AG04449 (cell line): ENCODE data around the gene LHFPL3.

Source experiments
- CTCF ChIA-PET: fragments of 350-600 bp; formaldehyde crosslinking; extraction: SDS; loops from one replicate; lab custom pipeline; 2021; ENCODE audit warnings: antibody characterized with exemption; lab: Yijun Ruan, JAX
- POLR2A ChIA-PET: fragments of 400-600, 350-600 bp; formaldehyde crosslinking; extraction: SDS; loops from one replicate; lab custom pipeline; 2020; ENCODE audit warnings: antibody characterized with exemption, inconsistent platforms; lab: Yijun Ruan, JAX
- DNase-seq: peaks from one replicate; pipeline ENCODE4 v3.0.0-alpha.2; 2010; ENCODE audit warnings: low read depth, low spot score
- H3K4me3 ChIP-seq: 2 replicates; pipeline ENCODE4 v1.5.1; 2011; ENCODE audit warnings: low read depth, mild to moderate bottlenecking, control low read depth, low read length
- TF ChIP-seq, protein P1 (sequence below): IDR thresholded peaks from one replicate; pipeline ENCODE4 v1.5.1; 2011; ENCODE audit warnings: mild to moderate bottlenecking, moderate library complexity, low read length, control low read depth, inconsistent platforms; ENCODE audit not compliant: insufficient read depth; ENCODE audit errors: missing control alignments

LHFPL3 gene

DNA sequence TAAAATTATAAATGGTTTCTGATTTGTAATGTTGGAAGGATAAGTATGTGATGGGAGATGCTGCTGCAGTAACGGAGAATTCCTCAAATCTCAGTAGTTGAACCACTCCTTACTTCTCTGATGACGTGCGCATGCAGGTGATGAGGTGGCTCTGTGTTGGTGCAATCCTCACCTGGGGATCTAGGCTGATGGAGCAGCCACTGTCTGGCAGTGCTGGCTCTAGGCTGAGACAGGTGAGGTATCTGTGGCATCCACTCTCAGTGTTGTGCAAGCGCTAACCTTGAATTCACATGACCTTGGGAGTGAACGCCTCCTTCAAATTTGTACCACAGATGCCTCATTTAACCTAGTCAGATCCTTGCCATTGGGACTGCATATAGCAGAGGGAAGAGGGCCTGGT, 35.0 kb downstream of the LHFPL3 start:
- DNase-seq, result no peak
- ChIA-PET CTCF (no interaction called here), POLR2A (no interaction called here)
- no peak overlapping the region for H3K4me3 ChIP-seq
- TF ChIP-seq, protein P1, sequence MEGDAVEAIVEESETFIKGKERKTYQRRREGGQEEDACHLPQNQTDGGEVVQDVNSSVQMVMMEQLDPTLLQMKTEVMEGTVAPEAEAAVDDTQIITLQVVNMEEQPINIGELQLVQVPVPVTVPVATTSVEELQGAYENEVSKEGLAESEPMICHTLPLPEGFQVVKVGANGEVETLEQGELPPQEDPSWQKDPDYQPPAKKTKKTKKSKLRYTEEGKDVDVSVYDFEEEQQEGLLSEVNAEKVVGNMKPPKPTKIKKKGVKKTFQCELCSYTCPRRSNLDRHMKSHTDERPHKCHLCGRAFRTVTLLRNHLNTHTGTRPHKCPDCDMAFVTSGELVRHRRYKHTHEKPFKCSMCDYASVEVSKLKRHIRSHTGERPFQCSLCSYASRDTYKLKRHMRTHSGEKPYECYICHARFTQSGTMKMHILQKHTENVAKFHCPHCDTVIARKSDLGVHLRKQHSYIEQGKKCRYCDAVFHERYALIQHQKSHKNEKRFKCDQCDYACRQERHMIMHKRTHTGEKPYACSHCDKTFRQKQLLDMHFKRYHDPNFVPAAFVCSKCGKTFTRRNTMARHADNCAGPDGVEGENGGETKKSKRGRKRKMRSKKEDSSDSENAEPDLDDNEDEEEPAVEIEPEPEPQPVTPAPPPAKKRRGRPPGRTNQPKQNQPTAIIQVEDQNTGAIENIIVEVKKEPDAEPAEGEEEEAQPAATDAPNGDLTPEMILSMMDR, result no peak

DNA sequence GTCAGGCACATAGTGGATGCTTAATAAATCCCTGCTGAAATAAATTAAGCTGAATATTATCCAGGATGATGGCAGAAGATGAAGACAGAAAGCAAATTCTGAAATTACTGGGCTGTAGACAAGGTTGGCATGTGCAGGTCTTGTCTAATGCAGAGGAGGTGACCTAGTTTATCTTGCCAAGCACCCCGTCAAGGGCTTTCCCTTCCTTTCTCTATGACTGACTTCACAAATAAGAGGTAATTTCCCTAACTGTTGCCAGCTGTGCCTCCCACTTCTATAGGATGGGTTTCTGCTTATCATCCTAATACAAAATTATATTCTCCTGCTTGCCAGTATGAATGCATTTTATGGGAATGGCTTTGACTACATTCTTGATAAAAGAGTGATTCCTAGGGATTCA, 38.0 kb downstream of the LHFPL3 start:
- DNase-seq, result no peak
- H3K4me3 ChIP-seq, result no peak overlapping the region
- ChIA-PET CTCF (no interaction called here), POLR2A (no interaction called here)
- TF ChIP-seq, protein P1, result no peak

DNA sequence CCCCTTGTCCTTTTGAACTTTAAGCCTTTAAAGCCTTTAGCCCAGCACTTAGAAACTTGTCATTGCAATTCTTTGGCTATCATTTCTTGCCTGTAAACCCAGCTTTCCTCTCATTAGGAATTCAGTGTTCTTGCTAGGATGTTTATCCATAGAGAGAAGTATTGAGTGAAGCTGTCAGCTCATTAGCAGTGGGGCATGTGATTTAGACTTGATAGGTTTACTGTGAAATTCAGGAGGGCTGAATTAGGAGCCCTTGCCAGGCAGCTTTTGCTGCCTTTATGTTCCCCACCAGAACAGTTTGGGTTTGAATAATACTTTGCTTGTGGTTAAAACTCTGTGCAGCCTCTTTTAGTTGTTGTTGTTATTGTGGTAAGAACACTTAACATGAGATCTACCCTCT, 39.5 kb downstream of the LHFPL3 start:
- ChIA-PET POLR2A (no interaction called here), CTCF (no interaction called here)
- TF ChIP-seq, protein P1, result no peak
- H3K4me3 ChIP-seq, result no peak overlapping the region
- DNase-seq, result no peak

DNA sequence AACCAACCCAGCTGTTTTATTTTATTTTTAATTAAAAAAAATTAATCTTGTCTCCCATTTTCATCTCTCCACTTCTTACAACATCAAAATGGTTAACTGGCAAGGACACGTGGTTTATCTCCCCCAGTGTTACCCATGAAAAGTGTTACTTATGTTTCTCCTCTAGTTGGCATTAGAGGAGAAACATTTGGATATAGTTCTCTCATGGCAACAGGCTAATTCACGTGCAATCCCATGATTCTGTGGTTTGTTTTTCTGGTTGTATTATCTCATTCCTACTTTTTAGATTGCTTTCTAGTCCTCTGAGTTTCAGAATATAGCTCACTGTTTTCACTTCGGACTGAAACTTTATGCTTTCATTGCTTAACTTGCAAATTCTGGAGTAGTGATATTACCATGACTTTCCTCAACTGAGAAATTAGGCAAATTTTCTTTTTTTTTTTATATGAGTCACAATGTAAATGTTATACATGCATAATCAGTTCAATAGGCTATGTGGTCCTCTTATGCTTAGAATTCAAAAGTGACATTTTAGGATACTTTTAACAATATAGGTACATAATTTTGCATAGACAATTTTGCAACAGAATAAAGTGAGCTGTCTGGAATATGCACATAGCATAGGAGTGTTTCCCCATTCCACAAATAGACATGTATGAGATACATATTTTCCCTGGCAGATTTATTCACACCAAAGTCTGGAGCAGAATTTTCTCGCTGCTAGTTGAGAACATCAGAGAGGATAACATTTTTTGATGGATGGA, 43.0 kb downstream of the LHFPL3 start:
- ChIA-PET POLR2A (no interaction called here), CTCF (no interaction called here)
- TF ChIP-seq, protein P1, result no peak
- H3K4me3 ChIP-seq, result no peak overlapping the region
- no peak for DNase-seq

DNA sequence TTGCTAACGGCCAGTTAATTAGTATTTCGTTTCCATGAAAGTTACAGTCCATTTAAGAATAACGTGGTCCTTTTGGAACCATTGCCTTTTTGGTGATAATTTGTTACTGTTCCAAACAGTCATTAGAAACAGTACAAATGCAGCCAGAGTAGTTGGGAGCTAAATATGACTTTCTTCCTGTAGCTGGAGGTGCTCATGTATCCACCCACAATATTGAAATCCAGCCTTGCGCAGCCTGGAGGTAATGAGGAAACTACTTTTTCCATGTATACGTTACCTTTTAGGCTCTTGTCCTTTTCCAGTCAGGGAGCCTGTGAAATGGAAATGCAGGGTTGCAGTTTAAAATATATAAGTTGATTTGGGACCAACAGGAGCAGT, 43.6 kb downstream of the LHFPL3 start:
- CTCF ChIA-PET, result no interaction called here
- TF ChIP-seq, protein P1, result no peak
- H3K4me3 ChIP-seq, result no peak overlapping the region
- DNase-seq, result no peak
- POLR2A ChIA-PET, result no interaction called here

DNA sequence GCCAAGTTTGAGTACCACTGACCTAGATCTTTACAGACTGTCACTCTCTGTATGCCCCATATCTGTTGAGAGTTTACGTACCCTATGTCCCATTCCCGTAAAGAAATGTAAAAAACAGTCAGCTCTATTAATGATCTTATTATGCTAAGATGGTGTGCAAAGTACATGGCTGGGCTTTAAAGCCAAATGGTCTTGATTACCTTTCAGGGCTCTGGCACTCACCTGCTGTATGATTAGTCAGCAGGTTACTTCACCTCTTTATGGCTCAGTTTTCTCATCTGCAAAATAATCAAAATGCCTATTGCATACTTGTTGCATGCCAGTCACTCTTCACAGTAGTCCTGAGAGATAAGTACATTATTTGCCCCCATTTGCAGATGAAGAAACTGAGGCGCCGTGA, 54.2 kb downstream of the LHFPL3 start:
- no peak for DNase-seq
- POLR2A ChIA-PET, result no interaction called here
- CTCF ChIA-PET, result no interaction called here

More for the DNA sequence above, 54.2 kb downstream of the LHFPL3 start:
- no peak overlapping the region for H3K4me3 ChIP-seq
- TF ChIP-seq, protein P1, result no peak
